ENCODE data around the gene MYBPHL.
"Not testable (repeated sequence)": the region's sequence is repeated elsewhere in the genome, so short reads cannot be mapped to it uniquely, and the experiment has no call there.

The MYBPHL gene, protein sequence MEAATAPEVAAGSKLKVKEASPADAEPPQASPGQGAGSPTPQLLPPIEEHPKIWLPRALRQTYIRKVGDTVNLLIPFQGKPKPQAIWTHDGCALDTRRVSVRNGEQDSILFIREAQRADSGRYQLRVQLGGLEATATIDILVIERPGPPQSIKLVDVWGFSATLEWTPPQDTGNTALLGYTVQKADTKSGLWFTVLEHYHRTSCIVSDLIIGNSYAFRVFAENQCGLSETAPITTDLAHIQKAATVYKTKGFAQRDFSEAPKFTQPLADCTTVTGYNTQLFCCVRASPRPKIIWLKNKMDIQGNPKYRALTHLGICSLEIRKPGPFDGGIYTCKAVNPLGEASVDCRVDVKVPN

DNA sequence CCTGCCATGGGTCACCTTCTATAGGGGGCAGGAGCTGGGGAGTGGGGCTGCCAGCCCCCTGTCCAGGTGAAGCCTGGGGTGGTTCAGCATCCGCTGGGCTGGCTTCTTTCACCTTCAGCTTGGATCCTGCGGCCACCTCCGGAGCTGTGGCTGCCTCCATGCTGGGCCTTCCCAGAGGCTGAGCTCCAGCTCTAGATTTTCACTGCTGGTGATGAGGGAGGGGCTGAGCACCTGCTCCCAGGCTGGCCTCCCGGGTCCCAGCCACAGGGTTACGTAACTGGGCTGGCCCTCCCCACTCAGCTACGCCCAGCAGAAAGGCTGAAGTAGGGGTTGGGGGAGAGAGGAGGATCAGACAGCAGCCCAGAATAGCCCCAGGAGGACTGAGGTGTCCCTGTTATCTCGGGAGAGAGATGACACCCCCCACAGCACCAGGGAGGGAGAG, at the start of gene MYBPHL:
TSS of gene MYBPHL (minus strand) at position 180 of the 442 bp plus-strand sequence. CDS start at position 160, 20 bp downstream.
- DNase-seq: no peak

DNA sequence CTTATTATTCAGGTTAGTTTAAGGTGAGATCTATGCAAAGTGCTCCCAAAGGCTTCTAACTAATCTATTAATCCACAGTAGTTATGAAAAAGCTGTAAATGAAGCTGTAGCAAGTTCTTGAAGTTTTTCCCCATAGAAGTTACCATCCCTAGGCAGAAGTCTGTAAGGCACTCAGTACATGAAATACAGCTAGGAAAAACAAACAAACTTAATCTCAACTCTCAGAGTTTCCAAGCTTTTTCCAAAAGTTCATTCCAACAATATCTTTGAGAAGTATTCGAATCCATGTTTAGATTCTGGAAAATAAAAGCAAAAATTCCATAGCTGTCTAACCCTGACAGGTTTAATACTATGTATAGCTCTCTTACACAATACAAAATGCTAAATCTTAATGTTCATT, 49.7 kb upstream of the MYBPHL start:
- no peak for DNase-seq

DNA sequence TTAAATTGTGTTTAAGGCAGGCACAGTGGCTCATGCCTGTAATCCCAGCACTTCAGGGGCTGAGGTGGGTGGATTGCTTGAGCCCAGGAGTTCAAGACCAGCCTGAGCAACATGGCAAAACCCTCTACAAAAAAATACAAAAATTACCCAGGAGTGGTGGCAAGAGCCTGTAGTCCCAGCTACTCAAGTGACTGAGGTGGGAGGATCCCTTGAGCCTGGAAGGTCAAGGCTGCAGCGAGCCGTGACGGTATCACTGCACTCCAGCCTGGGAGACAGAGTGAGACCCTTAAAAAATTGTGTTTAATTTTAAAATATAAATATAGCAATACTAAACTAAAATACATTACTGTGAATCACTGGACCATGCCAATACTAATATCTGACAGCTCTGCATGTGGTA, 48.1 kb upstream of the MYBPHL start:
- no peak for DNase-seq

DNA sequence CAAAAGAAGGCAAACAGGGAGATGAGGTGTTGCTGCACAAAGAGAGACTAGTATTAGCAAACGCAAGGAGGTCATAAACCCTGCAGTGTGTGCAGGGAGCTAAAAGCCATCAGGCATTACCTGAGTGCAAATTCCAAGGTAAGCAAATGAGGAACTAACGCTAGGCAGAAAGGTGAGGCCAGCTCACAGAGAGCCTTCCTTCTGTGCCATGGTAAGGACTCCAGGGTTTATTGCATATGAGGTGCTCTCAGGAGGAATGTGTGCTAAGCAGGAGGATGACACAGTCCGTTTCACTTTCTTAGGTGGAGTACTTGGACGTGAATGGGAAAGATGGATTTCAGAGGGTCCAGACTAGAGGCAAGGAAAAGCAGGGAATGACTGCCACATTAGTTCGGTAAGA, 44.6 kb upstream of the MYBPHL start:
- DNase-seq: no peak

DNA sequence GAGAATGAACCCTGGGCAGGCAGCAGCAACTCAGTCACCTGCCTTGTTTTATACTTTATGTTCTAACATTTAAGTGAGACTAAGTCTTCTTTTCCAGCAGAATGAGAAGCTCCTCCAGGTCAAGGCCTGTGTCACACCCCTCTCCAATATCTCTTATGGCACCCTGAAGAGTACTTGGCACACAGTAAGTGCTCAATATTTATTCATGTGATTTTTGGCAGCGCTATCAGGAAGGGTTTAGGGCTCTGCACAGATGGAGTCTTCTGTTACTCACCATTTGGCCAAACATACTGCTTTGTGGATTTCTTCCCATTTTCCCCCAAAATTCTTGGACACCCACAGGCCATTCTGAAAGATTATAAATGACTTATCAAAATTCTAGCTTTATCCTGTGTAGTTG, 43.8 kb upstream of the MYBPHL start:
- DNase-seq: no peak

DNA sequence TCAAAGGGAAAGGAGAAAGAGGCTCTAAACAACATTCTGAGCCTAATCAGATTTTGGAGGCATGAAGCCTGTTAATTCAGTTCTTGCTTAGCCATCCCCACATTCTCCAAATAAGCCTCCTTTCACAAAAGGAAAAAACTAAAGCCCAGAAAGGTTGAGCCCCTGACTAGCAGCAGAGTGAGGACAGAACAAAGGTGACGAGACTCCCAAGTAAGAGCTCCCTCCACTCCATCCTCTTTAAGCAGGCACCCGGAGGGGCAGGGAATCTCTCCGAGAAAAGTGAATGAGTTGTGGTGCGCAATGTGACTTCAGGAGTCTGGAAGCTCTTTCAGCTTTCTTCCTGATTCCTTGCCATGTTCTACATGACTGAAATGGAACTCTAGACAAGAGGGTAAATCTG, 43.4 kb upstream of the MYBPHL start:
- no peak for DNase-seq

DNA sequence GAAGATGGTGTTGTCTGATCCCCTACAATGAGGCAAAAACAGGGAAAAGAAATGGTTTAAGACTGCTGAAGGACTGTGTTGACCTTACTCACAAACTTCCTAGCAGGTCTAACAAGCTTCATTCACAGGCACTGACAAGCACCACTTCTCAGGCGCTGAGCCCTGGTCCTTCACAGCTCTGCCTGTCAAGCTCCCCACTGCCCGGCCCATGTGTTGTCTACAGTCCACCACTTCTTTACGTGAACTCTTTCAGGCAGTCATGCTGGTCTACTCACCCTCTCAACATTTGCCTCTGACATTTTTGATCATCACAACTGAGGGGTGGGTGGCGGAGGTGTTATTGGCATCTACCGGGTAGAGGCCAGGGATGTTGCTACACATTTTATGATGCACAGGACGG, 40.7 kb upstream of the MYBPHL start:
- DNase-seq: no peak

DNA sequence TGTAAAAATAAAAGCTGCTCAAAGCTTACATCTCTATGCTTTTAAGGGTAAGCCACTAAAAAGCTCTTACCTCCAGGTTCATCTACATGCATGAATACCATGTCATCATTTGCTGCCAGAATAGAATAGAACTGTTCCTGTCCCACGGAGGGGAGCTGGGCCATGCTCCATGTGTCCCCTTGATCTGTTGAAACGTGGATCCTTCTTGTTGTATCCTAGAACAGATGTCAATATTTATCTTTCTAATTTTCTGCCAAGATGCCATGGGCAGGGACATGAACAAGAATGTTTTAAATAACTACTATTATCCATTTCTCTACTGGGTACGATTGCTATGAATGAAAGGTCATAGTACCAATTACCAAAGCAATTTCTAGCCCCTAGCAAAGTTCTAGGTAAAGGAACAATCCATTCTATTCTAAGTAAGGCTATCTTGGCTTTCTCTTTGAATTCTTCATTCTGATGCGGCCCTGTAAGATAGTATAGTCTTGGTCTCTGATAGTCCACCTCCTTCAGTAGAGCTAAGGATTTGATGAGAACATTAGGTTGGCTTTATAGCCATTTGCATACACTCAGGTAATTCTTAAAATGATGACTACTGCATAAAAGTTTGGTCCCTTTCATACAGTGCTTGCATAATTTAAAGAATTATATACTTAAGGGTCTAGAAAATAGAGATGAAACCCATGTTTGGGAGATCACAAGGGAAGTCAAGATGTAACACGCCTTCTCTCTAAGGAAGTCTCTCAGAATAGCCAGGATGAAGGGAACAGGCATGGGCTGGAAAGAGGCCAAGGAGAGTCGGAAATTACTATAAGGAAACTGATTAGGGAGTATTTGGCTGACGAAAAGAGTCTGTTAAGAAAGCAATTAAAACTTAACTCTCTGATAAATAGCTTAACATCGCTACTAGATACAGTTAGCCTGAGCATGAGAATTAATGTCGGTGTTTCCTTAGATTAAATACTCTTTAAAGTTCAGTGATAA, 35.4 kb upstream of the MYBPHL start:
- no peak for DNase-seq

DNA sequence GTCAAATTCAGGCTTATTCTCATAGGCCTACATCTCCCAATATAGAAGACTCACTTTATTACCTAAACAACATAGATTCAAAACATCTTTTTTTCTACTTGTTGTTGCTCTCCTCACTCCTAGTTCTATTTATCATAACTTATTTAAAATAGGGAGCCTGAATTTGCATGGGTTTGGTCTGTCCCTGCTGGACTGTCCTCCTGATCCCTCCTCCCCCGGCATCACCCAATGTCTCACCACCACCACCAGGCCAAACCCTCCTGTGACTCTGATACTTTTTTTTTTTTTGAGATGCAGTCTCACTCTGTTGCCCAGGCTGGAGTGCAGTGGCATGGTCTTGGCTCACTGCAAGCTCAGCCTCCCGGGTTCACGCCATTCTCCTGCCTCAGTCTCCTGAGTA, 31.8 kb upstream of the MYBPHL start:
- DNase-seq: no peak

DNA sequence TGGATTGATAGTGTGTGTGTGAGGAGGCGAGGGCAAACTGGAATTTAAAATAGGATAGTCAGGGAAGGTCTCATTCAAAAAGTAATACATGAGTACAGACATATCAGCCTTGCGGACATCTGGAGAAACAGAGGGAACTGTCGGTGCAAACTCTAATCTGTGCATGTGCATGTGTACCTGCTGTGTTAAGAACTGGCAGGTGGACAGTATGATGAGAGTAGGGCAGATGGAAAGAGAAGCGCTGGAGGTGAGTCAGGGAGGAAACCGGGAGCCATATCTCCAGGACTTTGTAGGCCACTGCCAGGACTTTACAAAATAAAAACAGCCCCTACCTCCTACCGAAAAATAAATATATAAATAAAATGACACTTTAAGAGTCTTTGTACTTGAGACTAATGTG, 31.3 kb upstream of the MYBPHL start:
- no peak for DNase-seq

DNA sequence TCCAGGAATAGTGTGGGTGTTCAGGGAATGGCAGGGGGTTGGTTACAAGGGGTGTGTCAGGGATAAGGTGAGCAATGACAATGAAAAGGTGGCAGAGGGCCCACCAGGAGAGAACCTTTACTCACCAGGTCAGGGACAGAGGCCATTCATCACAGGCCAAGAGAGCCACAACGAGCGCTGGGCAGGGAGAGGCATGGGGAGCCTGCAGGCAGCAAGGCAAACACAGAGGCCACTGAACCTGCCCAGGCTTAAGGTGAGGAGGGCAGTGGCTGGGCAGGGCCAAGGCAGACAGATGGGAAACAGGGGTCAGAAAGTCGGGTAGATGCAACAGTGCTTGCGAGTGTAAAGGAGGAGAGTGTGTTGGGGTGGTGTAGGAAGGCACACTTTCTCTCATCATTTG, 28.3 kb upstream of the MYBPHL start:
- DNase-seq: no peak

DNA sequence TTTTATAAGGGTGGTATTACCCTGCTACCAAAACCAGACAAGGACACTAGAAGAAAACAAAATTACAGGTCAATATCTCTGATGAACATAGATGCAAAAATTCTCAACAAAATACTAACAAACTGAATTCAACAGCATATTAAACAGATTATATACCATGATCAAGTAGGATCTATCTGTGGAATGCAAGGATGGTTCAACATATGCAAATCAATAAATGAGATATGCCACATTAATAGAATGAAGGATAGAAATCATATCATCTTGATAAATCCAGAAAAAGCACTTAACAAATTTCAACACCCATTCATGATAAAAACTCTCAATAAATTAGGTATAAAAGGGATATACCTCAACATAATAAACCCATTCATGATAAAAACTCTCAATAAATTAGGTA, 24.3 kb upstream of the MYBPHL start:
- DNase-seq: no peak

DNA sequence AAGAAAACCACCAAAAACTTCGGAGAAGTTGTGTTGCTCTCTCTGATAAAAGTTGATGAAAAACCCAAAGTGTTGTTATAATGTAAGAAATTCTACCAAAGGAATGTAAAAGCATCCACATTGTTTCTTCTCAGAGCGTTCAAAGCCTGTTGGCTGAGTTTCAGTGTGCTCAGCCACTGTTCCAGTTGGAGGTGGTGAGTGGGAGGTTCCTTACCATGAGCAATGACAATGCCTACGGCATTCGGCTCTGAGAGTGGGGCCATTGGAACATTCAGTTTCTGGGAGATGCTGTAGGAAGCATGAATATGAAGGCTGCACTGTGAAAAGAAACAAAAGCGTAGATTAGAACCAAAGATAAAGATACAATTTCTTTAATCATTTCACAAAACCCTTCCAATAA, 20.5 kb upstream of the MYBPHL start:
- DNase-seq: no peak

DNA sequence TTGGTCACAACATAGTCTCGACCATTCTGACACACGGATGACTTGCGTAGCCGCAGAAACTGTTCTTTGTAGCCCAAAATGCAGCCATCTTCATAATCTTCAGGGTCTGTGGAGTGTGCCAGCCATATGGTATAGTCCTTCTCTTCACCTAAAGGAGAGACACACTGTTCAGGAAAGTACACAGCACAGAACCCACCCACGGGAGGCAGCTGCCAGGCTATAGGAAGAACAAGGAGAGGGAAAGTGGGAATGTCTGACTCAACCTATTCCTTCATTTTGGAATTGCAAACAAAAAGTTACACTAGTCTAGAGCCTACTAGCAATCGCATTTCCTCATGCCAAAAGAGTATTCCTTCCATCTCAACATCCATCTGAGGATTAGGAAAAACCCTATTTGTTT, 16.2 kb upstream of the MYBPHL start:
- DNase-seq: no peak

DNA sequence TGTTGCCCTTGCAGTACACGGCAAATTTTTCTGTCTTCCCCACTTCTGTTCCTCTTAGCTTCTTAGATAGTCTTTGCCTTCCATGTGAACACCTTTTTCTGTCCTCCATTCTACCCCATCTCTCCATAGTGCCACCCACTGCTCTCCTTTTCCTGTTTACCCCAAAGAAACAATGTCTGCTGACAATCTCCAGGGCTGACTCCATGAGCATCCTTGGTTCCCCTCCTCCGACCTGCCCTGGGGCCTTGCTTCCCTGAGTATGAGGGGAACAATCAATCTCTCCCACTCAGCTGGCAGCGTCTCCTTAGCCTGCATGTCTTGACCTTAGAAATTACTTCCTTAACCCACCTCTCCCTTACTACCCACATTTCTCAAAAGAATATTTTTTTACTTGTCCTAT, 12.3 kb upstream of the MYBPHL start:
- no peak for DNase-seq

DNA sequence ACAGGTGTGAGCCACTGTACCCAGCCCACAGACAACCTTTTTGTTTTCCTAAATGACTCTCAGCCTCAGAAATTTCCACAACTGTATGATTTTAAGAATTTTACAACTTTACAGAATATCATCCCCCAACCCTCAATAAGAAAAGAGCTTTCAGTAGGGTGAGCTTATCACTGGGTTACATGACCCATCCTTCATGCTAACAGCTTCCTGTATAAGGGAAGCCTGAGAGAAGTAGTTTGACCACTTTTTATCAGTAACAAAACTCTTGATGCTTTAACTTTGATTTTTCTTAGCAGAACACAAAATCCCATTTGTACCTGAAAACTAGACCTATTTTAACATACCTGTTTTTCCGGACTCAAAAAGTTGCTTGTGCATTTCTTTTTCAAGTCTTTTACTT, 9.7 kb upstream of the MYBPHL start:
- no peak for DNase-seq

DNA sequence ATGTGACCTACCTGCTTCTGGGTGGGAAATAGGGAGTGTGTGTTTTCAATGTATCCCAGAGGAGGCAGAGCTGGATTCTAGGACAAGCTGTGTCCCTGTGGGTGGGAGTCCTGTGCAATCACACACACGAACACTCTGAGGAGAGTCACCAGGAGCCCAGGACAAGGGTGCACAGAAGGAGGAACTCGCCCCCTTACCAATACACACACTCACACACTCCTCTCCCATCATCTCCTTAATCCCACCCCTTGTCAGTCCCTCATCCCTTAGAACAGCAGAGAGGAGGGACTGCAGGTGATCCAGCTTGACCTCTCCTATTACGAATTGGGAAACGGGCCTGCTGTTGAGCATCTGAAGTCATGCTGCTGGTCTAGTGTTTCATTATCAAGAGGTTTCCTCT, 8.5 kb upstream of the MYBPHL start:
- DNase-seq: no peak

DNA sequence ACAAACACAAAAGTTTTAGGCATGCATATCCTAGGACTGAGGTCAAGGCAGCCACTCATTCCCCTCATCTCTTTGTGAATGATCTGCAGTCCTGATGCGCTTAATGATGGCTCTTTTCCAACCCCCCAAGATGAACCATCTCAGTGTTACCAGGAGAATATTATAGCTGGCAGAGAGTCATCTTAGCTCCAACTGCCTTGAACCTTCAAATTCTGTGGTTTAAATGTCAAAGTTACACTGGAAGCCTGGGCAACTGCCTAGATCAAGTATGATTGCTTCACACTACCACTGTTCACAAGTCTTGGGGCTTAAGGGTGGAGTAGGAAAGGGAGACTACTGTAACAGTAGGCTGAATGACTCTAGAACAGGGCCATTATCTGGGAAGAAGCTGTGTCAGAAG, 8.0 kb upstream of the MYBPHL start:
- DNase-seq: no peak

DNA sequence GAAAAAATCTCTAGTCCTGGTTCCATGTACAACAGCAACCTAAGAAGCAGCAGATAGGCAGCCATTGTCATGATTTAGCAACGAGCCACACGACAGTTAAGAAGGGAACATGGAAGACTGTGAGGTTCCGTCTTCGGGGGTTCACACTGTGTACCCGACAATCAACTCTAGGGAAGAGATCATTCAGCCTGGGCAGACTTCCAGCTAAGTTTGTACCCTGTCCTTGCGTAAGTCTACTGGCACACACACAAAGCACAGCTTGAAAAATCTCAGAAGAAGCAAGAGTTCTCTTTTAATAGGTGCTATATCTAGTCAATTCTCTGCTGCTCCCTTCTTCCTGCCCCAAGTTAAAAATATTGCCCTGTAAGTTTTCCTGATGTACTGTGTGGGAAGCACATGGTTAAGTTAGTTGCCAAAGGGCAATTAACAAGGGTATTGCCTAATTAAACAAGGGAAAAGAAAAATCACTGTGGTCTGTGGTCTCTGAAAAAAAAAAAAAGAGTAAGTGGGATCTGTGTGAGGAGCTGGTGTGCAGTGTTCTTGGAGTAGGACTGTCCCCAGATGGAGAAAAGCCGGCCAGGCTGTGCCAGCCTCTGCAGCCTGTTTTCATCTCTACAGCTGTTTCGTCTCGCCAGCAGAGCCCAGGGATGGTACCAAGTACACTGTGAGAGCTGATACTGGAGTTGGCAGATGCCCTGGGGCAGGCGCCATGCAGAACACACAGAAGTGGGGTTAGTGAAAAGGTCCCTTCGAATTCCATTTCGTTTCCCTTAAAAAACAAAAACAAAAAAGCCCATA, 6.4 kb upstream of the MYBPHL start:
- no peak for DNase-seq

DNA sequence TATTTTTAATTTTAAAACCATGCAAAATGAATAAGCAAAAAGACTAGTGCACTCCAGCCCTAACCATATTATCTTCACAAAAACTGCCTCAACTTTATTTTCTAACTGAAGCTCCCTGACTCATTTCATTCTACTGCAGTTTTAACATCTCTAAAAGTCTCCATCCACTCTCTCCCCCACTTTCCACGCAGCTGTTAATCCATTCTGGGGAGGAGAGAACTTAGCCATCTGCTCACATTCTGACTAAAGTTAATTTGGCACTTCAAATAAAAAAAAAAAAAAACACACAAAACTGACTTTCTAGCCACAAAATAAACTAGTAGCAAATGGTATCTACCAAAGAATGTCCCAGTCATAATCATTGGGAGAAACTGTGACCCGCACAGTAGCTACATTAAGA, 5.4 kb upstream of the MYBPHL start:
- no peak for DNase-seq

DNA sequence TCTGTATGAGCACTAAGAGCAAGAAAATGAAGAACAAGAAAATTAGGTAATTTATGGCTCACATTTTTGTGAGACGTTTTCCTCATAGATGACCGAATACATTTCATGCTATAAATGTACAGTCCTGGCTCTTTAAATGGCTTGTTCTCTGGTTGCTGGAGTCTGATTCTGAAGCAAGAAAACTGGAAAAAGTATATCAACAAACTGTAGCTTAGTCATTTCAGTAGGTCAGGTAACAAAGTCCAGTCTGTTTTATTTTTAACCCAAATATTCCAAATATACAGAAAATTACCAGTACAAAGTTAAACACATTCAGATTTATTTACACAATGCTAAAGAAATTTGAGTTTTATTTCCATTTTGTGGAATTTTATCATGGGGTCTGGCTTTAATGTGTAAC, 2.5 kb upstream of the MYBPHL start:
- DNase-seq: no peak

DNA sequence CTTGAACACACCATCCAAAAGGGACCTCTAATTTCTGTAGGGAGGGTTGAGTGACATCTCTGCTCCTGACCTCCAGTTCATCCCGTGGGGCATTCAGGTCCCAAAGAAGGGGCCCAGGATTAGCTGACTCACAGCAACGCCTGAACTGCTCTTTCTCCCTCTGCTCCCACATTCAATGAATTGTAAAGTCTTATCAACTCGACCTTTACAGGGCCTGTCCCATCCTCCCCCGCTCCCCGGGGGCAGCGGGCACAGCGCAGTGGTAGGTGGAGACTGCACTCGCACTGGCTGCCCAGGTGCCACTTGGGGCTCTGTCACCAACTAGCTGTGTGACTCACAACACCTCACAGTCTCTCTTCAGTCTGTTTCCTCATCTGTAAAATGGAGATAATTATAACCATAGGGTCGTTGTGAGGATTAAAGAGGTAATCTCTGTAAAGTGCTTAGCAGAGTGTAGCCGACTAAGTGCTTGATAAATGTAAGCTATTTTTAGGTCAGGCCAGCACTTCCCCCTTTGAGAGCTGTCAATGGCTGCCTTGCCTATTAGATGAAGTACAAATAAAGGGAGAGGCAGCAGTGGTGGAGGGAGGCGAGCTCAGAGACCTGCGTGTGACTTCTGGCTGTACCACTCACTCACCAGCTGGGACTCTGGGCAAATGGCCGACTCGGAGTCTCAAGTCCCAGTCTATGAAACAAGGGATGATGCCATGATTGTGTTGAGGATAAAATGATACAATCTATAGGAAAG, 637 bp upstream of the MYBPHL start:
- DNase-seq: peak; percentile 43

DNA sequence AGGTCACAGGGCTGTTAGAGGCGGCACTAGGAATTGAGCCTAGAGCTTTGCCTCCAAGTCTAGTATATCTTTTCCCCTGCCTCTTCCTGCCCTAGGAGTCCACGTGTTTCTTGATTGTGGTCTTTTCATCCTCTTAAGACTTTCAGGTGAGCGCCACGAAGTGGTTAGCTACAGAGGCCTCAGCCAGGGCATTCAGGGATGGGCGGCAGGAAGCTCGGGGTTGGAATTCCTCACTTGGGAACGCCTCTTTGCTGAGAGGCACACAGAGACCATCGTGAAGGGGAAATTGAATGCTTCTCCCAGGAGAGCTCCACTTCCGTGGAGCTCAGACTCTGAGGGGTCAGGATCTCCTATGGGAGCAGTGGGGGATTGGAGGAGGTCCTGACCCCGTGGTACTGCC, 820 bp downstream of the MYBPHL start:
- not testable (repeated sequence) for DNase-seq

Data from NCI-H774 (cell line).